Breast epithelium (tissue), 4 donors: ENCODE data around the gene TASP1. TPM values are rescaled to one million over a fixed set of nuclear protein-coding genes. Genes with fewer than 3 reads are reported as not detected.

Experiments
- DNase-seq, 2 donors: peaks; one replicate each; pipeline ENCODE4 v3.0.0-alpha.2; 2019; ENCODE audit warnings: low spot score in 2 of 2
- H3K27ac ChIP-seq, 2 donors: fragments of 200-600 bp; sonication (generic) in 1 of 2; one replicate each; pipeline ENCODE4 v1.5.1; 2016 to 2019; ENCODE audit warnings: mild to moderate bottlenecking in 1 of 2
- H3K27me3 ChIP-seq, 2 donors: fragments of 200-600 bp; sonication (generic) in 1 of 2; one replicate each; pipeline versions ENCODE4 v1.5.1 to v1.6.0; 2017 to 2019; ENCODE audit warnings: control low read depth in 1 of 2, mild to moderate bottlenecking in 1 of 2
- H3K36me3 ChIP-seq: fragments of 200-600 bp; one replicate; pipeline ENCODE4 v1.5.1; 2019
- H3K4me1 ChIP-seq, 2 donors: fragments of 200-600 bp; sonication (generic); one replicate each; pipeline ENCODE4 v1.5.1; 2016 to 2019; ENCODE audit warnings: control low read depth in 1 of 2
- H3K4me3 ChIP-seq, 3 donors: fragments of 200-600 bp; sonication (generic); 1 replicate in 2 of 3; 2 replicates in 1 of 3; pipeline ENCODE4 v1.5.1; 2016 to 2019; ENCODE audit warnings: mild to moderate bottlenecking in 3 of 3, moderate library complexity in 2 of 3
- H3K9me3 ChIP-seq, 2 donors: fragments of 200-600 bp; sonication (generic) in 1 of 2; one replicate each; pipeline ENCODE4 v1.5.1; 2016 to 2019; ENCODE audit warnings: control low read depth in 1 of 2
- CTCF ChIP-seq, 3 donors: fragments of 450-650 bp; IDR thresholded peaks; one replicate each; pipeline ENCODE4 v1.5.1; 2016 to 2017; ENCODE audit warnings: antibody characterized with exemption in 3 of 3, mild to moderate bottlenecking in 3 of 3, moderate library complexity in 3 of 3
- POLR2A ChIP-seq: fragments of 450-650 bp; IDR thresholded peaks from one replicate; pipeline ENCODE4 v1.6.1; 2016; ENCODE audit warnings: antibody characterized with exemption, mild to moderate bottlenecking, moderate library complexity
- POLR2AphosphoS5 ChIP-seq, 3 donors: sonication (generic); formaldehyde crosslinking; IDR thresholded peaks; one replicate each; pipeline ENCODE4 v1.6.1; 2017; ENCODE audit warnings: antibody characterized with exemption in 3 of 3
- intact Hi-C: fragments of 100-400 bp; cut with DNase I; formaldehyde crosslinking; loops from one replicate; pipeline ENCODE4 v1.15.1; 2023; ENCODE audit warnings: low total_unique reads
- total RNA-seq, 3 donors: library from RNA; depleted of rRNA; stranded (reverse); fragments of >200 nt; gene quantifications; one replicate each; pipeline ENCODE4 v1.1.0, GENCODE V29; 2016

TASP1 gene
- total RNA-seq, 3 donors from 2014 or later, result 12.0 to 26.1 (median 19.0) TPM

- Histone ChIP-seq H3K4me1 (no peaks in the 10 kb centered on the region), H3K4me3 (no peak overlapping the region), H3K27ac (no peak overlapping the region), H3K9me3 (peaks cover 9 to 50% of the 10 kb centered on the region in 2 donors), H3K27me3 (no peaks in the 10 kb centered on the region), H3K36me3 (no peaks in the 10 kb centered on the region)
- intact Hi-C loops, result no loop called here
- TF ChIP-seq POLR2AphosphoS5 (IDR thresholded peaks at IDR 0.05), result no peak
- no peak for TF ChIP-seq CTCF (IDR thresholded peaks at IDR 0.05)
- no peak for TF ChIP-seq POLR2A
- no peak for DNase-seq
These were observed 137.2 kb downstream of the TASP1 start for GRCh38 chr20:13501500-13501899.

- Histone ChIP-seq H3K4me1 (peaks cover 0 to 7% of the 10 kb centered on the region in 2 donors), H3K9me3 (peaks cover 0 to 11% of the 10 kb centered on the region in 2 donors), H3K36me3 (no peaks in the 10 kb centered on the region), H3K27ac (peak overlapping the region in 1 of 2 donors; percentile 23), H3K27me3 (no peaks in the 10 kb centered on the region), H3K4me3 (no peak overlapping the region)
- DNase-seq, result no peak
- TF ChIP-seq CTCF (IDR thresholded peaks at IDR 0.05) (no peak), POLR2A (no peak)
- intact Hi-C loops, result no loop called here
These were observed 144.7 kb downstream of the TASP1 start for GRCh38 chr20:13494019-13494418.

GRCh38 chr20:13493143-13493542 lies 145.6 kb downstream of the TASP1 start:
- H3K4me3 ChIP-seq, result no peak overlapping the region
- no peaks in the 10 kb centered on the region for H3K36me3 ChIP-seq
- H3K27me3 ChIP-seq, result no peaks in the 10 kb centered on the region
- TF ChIP-seq CTCF (IDR thresholded peaks at IDR 0.05) (no peak), POLR2A (no peak), POLR2AphosphoS5 (IDR thresholded peaks at IDR 0.05) (no peak)
- peaks cover 0 to 11% of the 10 kb centered on the region in 2 donors for H3K9me3 ChIP-seq
- H3K27ac ChIP-seq, result peak overlapping the region in 1 of 2 donors; percentile 82
- peaks cover 0 to 7% of the 10 kb centered on the region in 2 donors for H3K4me1 ChIP-seq
- intact Hi-C loops, result no loop called here
- no peak for DNase-seq

GRCh38 chr20:13492001-13492481 lies 146.7 kb downstream of the TASP1 start:
- peak in 1 of 2 donors; percentile 85 for DNase-seq
- H3K9me3 ChIP-seq, result peaks cover 0 to 2% of the 10 kb centered on the region in 2 donors
- peaks cover 0 to 7% of the 10 kb centered on the region in 2 donors for H3K4me1 ChIP-seq
- intact Hi-C loops, result no loop called here
- H3K27ac ChIP-seq, result peak overlapping the region; percentile 76 to 82
- no peaks in the 10 kb centered on the region for H3K36me3 ChIP-seq
- no peak overlapping the region for H3K4me3 ChIP-seq
- H3K27me3 ChIP-seq, result no peaks in the 10 kb centered on the region
- TF ChIP-seq CTCF (IDR thresholded peaks at IDR 0.05) (peak in 2 of 3 donors; percentile 31 to 73), POLR2AphosphoS5 (IDR thresholded peaks at IDR 0.05) (peak in 2 of 3 donors; percentile 58 to 80), POLR2A (no peak)

GRCh38 chr20:13487202-13487601 lies 151.5 kb downstream of the TASP1 start:
- no peak for TF ChIP-seq CTCF (IDR thresholded peaks at IDR 0.05)
- TF ChIP-seq POLR2A, result no peak
- no peak for TF ChIP-seq POLR2AphosphoS5 (IDR thresholded peaks at IDR 0.05)
- no peak overlapping the region for H3K27ac ChIP-seq
- no peak overlapping the region for H3K4me3 ChIP-seq

More at GRCh38 chr20:13487202-13487601, 151.5 kb downstream of the TASP1 start:
- DNase-seq, result no peak
- Histone ChIP-seq H3K9me3 (peaks cover 0 to 4% of the 10 kb centered on the region in 2 donors), H3K36me3 (no peaks in the 10 kb centered on the region), H3K4me1 (peaks cover 0 to 7% of the 10 kb centered on the region in 2 donors), H3K27me3 (no peaks in the 10 kb centered on the region)
- intact Hi-C loops, result no loop called here
